PC-3 (cell line): ENCODE measurements around the gene SKIC8. TPM values are rescaled to one million over a fixed set of nuclear protein-coding genes. Genes with fewer than 3 reads are reported as not detected.

ENCODE experiments used
- ATAC-seq: fragments of 200-7000 bp; cut with Tn5 transposase; 2 replicates; pipeline ENCODE4 v1.9.1; 2020; ENCODE audit warnings: mild to moderate bottlenecking, moderate library complexity
- Bru-seq: library from RNA; stranded (reverse); fragments of 400-500 nt; gene quantifications from one replicate; lab custom pipeline; 2021; lab: Mats Ljungman, UMichigan
- BruChase-seq, 2 experiments: library from RNA; stranded (reverse); fragments of 400-500 nt; gene quantifications; one replicate each; lab custom pipeline; 2021; lab: Mats Ljungman, UMichigan
- BruUV-seq: library from RNA; stranded (reverse); fragments of 400-500 nt; replicated peaks from 2 replicates; lab custom pipeline; 2021; lab: Mats Ljungman, UMichigan
- CTCF ChIA-PET: fragments of 300-600 bp; sonication (Branson Sonifier 250); formaldehyde crosslinking; loops from one replicate; lab custom pipeline; 2022; ENCODE audit warnings: antibody characterized with exemption; lab: Charles Lee
- POLR2A ChIA-PET: fragments of 300-600 bp; sonication (Branson Sonifier 250); formaldehyde crosslinking; loops from one replicate; lab custom pipeline; 2022; ENCODE audit warnings: antibody characterized with exemption; ENCODE audit not compliant: unreplicated experiment; lab: Charles Lee
- DNase-seq: peaks from one replicate; pipeline ENCODE4 v3.0.0-alpha.2; 2015
- H2AFZ ChIP-seq: fragments of 300-600 bp; sonication (generic); 2 replicates; pipeline ENCODE4 v1.6.0; 2016; ENCODE audit warnings: antibody characterized with exemption, low read length
- H3F3A ChIP-seq: fragments of 300-600 bp; sonication (generic); one replicate; pipeline ENCODE4 v1.6.0; 2017; ENCODE audit warnings: antibody characterized with exemption, low read length, control low read depth, mild to moderate bottlenecking; ENCODE audit not compliant: unreplicated experiment
- H3K27ac ChIP-seq: fragments of 300-600 bp; sonication (generic); 2 replicates; pipeline ENCODE4 v1.5.1; 2016; ENCODE audit warnings: mild to moderate bottlenecking, low read length
- H3K27me3 ChIP-seq: fragments of 300-600 bp; sonication (generic); 2 replicates; pipeline ENCODE4 v1.6.1; 2016; ENCODE audit warnings: low read length, mixed read lengths
- H3K36me3 ChIP-seq: fragments of 300-600 bp; sonication (generic); 2 replicates; pipeline ENCODE4 v1.6.1; 2016; ENCODE audit warnings: low read depth, mixed run types, low read length, mixed read lengths
- H3K4me1 ChIP-seq: fragments of 300-600 bp; sonication (generic); 2 replicates; pipeline ENCODE4 v1.5.1; 2016; ENCODE audit warnings: low read length; ENCODE audit not compliant: insufficient read depth
- H3K4me2 ChIP-seq: fragments of 300-600 bp; sonication (generic); 2 replicates; pipeline ENCODE4 v1.6.0; 2016; ENCODE audit warnings: low read length
- H3K4me3 ChIP-seq: fragments of 300-600 bp; sonication (generic); 2 replicates; pipeline ENCODE4 v1.5.1; 2016; ENCODE audit warnings: mild to moderate bottlenecking, low read length, mixed read lengths
- H3K79me2 ChIP-seq: fragments of 300-600 bp; sonication (generic); 2 replicates; pipeline ENCODE4 v1.6.1; 2017; ENCODE audit warnings: low read length, mixed read lengths
- H3K9ac ChIP-seq: fragments of 300-600 bp; sonication (generic); 2 replicates; pipeline ENCODE4 v1.6.0; 2016; ENCODE audit warnings: mild to moderate bottlenecking, low read length
- H3K9me2 ChIP-seq: fragments of 300-600 bp; sonication (generic); replicated peaks from 2 replicates; pipeline ENCODE4 v1.6.1; 2016; ENCODE audit warnings: mixed run types, low read length, mixed read lengths
- H3K9me3 ChIP-seq: fragments of 300-600 bp; sonication (generic); 2 replicates; pipeline ENCODE4 v1.6.1; 2016; ENCODE audit warnings: low read length, mixed read lengths
- H4K20me1 ChIP-seq: fragments of 300-600 bp; sonication (generic); 2 replicates; pipeline ENCODE4 v1.6.1; 2016; ENCODE audit warnings: low read length, mixed read lengths
- EZH2 ChIP-seq: fragments of 300-600 bp; sonication (generic); IDR thresholded peaks from one replicate; pipeline ENCODE4 v1.6.1; 2017; ENCODE audit warnings: antibody characterized with exemption, mild to moderate bottlenecking, low read length; ENCODE audit not compliant: unreplicated experiment
- EZH2phosphoT487 ChIP-seq: fragments of 300-600 bp; sonication (generic); IDR thresholded peaks from 2 replicates; pipeline ENCODE4 v1.6.1; 2018; ENCODE audit warnings: mild to moderate bottlenecking, antibody characterized with exemption, low read length, borderline replicate concordance
- intact Hi-C: fragments of 100-400 bp; cut with micrococcal nuclease; formaldehyde crosslinking; loops from 2 replicates; pipeline ENCODE4 v1.9.0; 2023
- long read RNA-seq: library from polyadenylated mRNA; unstranded; transcript quantifications from one replicate; pipeline ENCODE4 v2.0.0, GENCODE V29; 2021; ENCODE audit not compliant: unreplicated experiment
- total RNA-seq: library from RNA; depleted of rRNA; stranded (reverse); fragments of >200 nt; gene quantifications from 2 replicates; pipeline ENCODE4 v1.2.3, GENCODE V29; 2014; rRNA removed
- TF ChIP-seq, protein P1 (sequence below): fragments of 300-600 bp; sonication (generic); conservative IDR thresholded peaks from 2 replicates; pipeline ENCODE4 v1.5.1; 2017; ENCODE audit warnings: antibody characterized with exemption, low read depth, mild to moderate bottlenecking, low read length

SKIC8 gene
- total RNA-seq: 54.7 and 56.1 TPM in 2 replicates
- percentile 80 among the genes with signal in this experiment for Bru-seq, nascent RNA
- BruChase-seq, experiment 1, labeled RNA remaining after a 6-hour chase: percentile 74 among the genes with signal in this experiment
- BruChase-seq, experiment 2, labeled RNA remaining after a 2-hour chase: percentile 88 among the genes with signal in this experiment
- long read RNA-seq, transcript WDR61-201 (11 exons, 1,387 nt): major isoform, 29 of 71 reads
- long read RNA-seq, partial matches to known transcripts: 5 of 71 reads
- long read RNA-seq, other reads (novel, unspliced or antisense): 28 of 71 reads

DNA sequence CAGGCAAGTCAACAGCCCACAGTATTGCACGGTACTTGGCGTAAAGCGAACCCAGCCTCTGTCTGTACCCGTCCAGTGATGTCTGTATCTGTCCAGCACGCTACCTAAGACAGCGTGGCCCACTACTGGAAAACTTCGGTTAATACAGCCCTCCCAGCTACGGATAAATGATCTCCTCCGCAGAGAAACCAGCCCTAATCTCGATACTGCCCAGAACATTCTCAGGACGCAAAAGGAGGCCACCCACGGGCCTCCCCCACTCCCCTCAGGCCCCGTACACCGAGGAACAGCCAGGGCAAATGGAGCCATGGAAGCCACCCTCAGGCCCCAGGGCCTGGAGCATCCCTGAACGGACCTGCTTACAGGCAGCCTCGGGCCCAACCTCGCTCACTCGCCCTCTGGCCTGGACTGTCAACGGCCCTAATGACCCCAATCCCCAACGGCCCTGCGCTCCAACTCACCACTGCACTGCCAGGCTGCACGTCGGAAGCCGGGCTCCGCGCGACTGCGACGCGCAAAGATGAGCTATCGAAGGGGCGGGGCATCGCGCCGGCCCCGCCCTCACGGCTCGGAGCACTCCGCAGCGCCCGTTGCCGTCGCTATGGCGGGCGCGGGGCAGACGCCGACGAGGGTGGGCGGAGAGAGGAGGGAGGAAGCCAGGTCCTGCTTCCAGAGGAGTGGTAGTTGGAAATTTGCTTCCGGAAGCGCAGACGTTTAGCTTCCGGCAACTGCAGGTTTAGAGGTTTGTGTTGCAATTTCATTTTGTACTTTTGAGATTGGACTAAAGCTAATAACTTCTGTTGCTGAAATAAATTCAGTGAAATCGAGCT lies at the start of gene SKIC8:
Gene SKIC8, minus strand, starts transcription at position 509 of the 830 bp plus-strand sequence. CDS start 3,923 bp downstream, outside the sequence.
- CTCF ChIA-PET: interaction anchor here (0.6 to 1.0 kb wide), 2 partner anchors 123 to 453 kb away, joined by 3 to 4 read pairs; no protein-coding TSS in a partner anchor

DNA sequence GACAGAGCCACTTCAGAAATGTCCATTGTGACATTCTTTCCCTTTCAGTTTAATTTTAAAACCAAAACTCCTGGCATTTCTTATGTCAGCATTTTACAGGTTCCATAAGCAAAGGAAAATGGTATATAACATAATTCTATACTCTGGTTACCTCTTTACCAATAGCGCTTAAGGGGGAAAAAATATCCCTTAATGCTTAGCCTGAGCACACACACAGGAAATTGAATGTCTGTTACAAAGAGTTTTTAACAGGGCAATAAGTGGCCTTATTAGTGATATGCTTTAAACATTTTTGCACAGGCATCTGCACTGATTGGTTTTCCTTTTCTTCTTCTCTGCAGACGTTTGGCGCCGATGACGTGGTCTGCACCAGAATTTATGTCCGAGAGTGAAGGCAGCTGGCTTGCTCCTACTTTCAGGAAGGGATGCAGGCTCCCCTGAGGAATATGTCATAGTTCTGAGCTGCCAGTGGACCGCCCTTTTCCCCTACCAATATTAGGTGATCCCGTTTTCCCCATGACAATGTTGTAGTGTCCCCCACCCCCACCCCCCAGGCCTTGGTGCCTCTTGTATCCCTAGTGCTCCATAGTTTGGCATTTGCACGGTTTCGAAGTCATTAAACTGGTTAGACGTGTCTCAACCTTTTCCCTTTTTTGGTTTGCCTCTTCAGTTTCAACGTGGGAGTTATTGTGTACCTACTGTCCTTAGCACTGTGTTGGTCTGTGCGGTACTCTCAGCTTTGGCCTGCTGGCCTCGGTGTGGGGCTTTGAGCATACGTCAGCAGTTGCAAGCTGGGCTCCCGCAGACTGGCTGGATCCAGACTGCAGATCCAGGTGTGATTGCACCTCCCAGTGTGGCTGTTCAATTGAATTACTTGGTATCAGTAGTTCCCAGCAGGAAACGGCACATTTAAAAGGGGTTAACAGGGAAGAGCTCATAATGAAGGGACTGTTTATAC lies 48.5 kb upstream of the SKIC8 start:
- ChIA-PET POLR2A (no interaction called here), CTCF (no interaction called here)
- peak overlapping the region; percentile 33 for H3K27ac ChIP-seq
- H3K4me3 ChIP-seq: no peak overlapping the region
- peak overlapping the region; percentile 72 for H2AFZ ChIP-seq
- H3K9ac ChIP-seq: no peak overlapping the region
- ATAC-seq (no peak), DNase-seq (peak; percentile 56)
- peak overlapping the region; percentile 50 for H3K4me2 ChIP-seq
- TF ChIP-seq, protein P1, sequence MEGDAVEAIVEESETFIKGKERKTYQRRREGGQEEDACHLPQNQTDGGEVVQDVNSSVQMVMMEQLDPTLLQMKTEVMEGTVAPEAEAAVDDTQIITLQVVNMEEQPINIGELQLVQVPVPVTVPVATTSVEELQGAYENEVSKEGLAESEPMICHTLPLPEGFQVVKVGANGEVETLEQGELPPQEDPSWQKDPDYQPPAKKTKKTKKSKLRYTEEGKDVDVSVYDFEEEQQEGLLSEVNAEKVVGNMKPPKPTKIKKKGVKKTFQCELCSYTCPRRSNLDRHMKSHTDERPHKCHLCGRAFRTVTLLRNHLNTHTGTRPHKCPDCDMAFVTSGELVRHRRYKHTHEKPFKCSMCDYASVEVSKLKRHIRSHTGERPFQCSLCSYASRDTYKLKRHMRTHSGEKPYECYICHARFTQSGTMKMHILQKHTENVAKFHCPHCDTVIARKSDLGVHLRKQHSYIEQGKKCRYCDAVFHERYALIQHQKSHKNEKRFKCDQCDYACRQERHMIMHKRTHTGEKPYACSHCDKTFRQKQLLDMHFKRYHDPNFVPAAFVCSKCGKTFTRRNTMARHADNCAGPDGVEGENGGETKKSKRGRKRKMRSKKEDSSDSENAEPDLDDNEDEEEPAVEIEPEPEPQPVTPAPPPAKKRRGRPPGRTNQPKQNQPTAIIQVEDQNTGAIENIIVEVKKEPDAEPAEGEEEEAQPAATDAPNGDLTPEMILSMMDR: no peak
- no peak for TF ChIP-seq EZH2
- TF ChIP-seq EZH2phosphoT487: no peak
- intact Hi-C loops: no loop called here
- peaks cover 6% of the 10 kb centered on the region for H3K27me3 ChIP-seq
- no peaks in the 10 kb centered on the region for H3F3A ChIP-seq
- no peaks in the 10 kb centered on the region for H4K20me1 ChIP-seq
- no TSS peak for BruUV-seq
- H3K79me2 ChIP-seq: no peaks in the 10 kb centered on the region
- peaks cover 14% of the 10 kb centered on the region for H3K4me1 ChIP-seq
- H3K36me3 ChIP-seq: no peaks in the 10 kb centered on the region
- no peaks in the 10 kb centered on the region for H3K9me2 ChIP-seq
- no peaks in the 10 kb centered on the region for H3K9me3 ChIP-seq

More for the DNA sequence above, at the start of gene SKIC8:
- Histone ChIP-seq H3K9me2 (no peaks in the 10 kb centered on the region), H4K20me1 (no peaks in the 10 kb centered on the region), H3K9me3 (no peaks in the 10 kb centered on the region), H3K9ac (peak within 1 kb of the TSS; percentile 92), H3K4me1 (peaks cover 33% of the 10 kb centered on the region), H3F3A (no peaks in the 10 kb centered on the region), H3K36me3 (0 out of 2 replicates have a peak, but pooled peaks cover under 1% of the 10 kb centered on the region), H2AFZ (peak within 1 kb of the TSS; percentile 81), H3K27ac (peak within 1 kb of the TSS; percentile 56), H3K4me3 (peak within 1 kb of the TSS; percentile 98), H3K4me2 (peak within 1 kb of the TSS; percentile 96), H3K79me2 (peaks cover 35% of the 10 kb centered on the region), H3K27me3 (no peaks in the 10 kb centered on the region)
- POLR2A ChIA-PET: interaction anchor here (0.6 to 1.0 kb wide), 5 partner anchors 33 to 534 kb away, joined by 3 to 10 read pairs (median 6); partner anchors contain the start of gene CHRNA5
- DNase-seq (peak; percentile 96), ATAC-seq (peak; percentile 95)
- TF ChIP-seq, protein P1: no peak
- TF ChIP-seq EZH2: no peak
- TF ChIP-seq EZH2phosphoT487: no peak
- intact Hi-C loops: no loop called here
- BruUV-seq: TSS peak; percentile 78
